GM19324 (cell line): ENCODE results near the gene SMYD4.
"Not testable (repeated sequence)": the region's sequence is repeated elsewhere in the genome, so short reads cannot be mapped to it uniquely, and the experiment has no call there.

ENCODE experiments used
- ATAC-seq: cut with Tn5 transposase; IDR thresholded peaks from one replicate; pipeline ENCODE4 v1.9.1; 2021; ENCODE audit warnings: mild to moderate bottlenecking, moderate library complexity; ENCODE audit not compliant: unreplicated experiment, low FRiP score

SMYD4 gene

DNA sequence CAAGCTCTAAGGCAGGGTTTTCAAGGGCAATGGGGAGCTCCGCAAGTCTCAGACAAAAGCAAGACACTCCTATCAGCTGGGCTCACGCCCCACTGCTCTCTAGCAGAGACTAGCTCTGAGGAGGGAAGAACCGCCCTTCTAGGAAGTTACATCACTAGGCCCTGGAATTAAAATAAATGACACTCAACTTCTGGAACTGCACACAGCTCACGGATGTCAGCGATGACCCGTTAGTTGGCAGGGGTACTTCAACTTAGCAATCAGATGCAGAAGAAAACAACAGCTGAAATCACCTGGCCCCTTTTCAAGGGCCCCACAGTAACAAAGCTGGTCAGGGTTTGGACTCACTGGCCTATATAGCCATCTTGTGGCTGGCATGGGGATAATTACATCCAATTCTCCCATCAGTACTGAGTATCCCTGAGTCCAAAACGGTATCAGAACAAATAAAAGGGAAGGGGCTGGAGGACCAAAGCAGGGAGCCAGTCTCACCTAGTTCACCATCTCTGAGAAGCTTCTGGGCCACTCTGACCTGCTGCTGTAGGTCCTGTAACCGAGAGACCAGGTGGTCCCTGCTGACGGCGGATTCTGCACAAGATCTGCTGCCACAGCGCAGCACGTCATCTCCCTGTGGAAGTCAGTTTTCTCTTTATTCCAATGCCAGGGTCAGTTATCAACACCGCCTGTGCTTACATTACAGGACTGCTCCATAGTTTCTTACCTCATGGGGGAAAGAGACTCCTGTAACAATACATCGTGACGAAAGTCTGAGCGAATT is 45.7 kb downstream of the SMYD4 start:
- no peak for ATAC-seq

GRCh38 chr17:1783271-1783670 is 46.4 kb downstream of the SMYD4 start:
- no peak for ATAC-seq

- ATAC-seq, result no peak
Measured at GRCh38 chr17:1782171-1782567, 47.5 kb downstream of the SMYD4 start.

GRCh38 chr17:1779571-1780131 is 50.1 kb downstream of the SMYD4 start:
- ATAC-seq, result no peak

- no peak for ATAC-seq
Measured at GRCh38 chr17:1776857-1777256, 52.8 kb downstream of the SMYD4 start.

- no peak for ATAC-seq
Measured at GRCh38 chr17:1776328-1776727, 53.4 kb downstream of the SMYD4 start.

DNA sequence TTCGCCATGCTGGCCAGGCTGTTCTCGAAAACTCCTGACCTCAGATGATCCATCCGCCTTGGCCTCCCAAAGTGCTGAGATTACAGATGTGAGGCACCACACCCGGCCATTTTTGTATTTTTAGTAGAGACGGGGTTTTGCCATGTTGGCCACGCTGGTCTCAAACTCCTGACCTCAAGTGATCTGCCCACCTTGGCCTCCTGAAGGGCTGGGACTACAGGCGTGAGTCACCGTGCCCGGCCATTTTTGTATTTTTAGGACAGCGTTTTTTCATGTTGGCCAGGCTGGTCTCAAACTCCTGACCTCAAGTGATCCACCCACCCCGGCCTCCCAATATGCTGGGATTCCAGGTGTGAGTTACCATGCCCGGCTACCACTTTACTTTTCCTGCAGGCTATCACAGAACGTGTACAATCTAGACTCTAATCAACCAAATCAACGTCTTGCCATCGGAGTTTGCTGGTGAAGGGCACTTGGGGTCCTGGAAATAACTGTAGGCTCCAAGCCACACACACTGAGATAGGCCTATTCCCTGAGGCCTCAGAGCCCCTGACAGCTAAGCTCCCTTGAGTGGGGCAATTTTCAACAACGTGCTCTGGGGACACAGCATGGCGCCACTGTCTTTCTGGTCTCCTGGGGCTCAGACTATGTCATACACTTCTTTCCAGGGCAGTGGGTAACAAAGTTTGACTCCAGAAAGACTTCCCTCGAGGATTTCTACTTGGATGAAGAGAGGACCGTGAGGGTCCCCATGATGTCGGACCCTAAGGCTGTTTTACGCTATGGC is 55.1 kb downstream of the SMYD4 start:
- ATAC-seq, result no peak

DNA sequence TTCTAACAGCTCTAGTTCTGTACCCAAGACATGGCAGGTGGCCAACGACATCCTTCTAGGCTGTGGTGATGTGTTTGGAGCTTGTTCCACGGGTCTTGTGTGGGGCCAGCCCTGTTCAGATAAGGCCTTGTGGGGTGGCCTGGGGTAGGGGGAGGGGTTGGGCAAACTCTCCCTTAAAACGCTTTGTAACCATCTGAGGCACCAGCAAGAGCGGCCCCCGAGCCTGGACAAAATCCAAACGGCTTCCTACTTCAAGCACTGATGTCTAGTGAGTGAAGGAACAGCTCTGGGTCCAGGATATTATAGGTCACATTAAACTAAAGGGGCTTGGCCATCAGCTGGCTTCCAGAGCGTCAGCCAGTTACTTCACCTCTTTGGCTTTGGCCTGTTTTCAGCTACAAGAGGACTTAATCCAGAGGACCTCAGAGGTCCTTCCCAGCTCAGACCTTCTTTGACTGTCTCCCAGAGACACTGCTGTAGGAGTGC is 56.0 kb downstream of the SMYD4 start:
- ATAC-seq, result no peak

DNA sequence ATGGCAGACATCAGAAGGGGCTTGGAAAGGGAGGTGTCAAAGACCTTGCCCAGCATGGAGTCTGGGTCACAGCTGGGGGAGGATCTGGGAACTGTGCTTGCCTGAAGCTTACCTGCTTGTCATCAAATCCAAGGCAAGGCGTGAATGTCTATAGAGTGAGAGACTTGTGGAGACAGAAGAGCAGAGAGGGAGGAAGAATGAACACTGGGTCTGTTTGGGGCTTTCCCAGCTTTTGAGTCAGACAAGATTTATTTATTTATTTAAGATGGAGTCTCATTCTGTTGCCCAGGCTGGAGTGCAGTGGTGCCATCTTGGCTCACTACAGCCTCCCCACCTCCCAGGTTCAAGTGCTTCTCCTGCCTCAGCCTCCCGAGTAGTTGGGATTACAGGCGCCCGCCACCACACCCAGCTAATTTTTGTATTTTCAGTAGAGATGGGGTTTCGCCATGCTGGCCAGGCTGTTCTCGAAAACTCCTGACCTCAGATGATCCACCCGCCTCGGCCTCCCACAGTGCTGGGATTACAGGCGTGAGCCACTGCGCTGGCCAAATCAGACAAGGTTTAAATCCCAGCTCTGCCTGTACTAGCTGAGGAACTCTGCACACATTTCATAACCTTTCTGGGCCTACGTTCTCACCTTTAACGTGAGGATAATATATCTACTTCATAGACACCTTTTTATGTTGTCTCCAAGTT is 56.6 kb downstream of the SMYD4 start:
- ATAC-seq, result not testable (repeated sequence)

- ATAC-seq, result no peak
Measured at GRCh38 chr17:1769822-1770477, 59.8 kb downstream of the SMYD4 start.

DNA sequence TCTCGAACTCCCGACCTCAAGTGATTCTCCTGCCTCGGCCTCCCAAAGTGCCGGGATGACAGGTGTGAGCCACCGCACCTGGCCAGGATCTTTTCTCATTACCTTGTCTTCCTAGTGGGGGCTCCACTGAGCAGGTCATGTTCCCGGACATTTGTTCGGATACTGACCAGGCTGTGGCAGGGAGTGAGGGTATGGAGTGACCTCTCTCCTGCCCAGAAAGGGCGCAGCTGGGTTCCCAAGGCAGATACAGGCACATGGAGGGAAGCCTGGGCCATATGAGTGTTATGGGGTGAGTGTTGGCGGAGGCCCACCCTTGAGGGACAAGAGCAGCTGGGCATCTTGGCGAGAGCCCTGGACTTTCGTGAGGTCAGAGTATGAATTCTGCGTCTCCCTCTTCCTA is 62.3 kb downstream of the SMYD4 start:
- no peak for ATAC-seq

GRCh38 chr17:1766382-1767135 is 63.1 kb downstream of the SMYD4 start:
- ATAC-seq, result no peak

GRCh38 chr17:1765576-1765975 is 64.1 kb downstream of the SMYD4 start:
- no peak for ATAC-seq

DNA sequence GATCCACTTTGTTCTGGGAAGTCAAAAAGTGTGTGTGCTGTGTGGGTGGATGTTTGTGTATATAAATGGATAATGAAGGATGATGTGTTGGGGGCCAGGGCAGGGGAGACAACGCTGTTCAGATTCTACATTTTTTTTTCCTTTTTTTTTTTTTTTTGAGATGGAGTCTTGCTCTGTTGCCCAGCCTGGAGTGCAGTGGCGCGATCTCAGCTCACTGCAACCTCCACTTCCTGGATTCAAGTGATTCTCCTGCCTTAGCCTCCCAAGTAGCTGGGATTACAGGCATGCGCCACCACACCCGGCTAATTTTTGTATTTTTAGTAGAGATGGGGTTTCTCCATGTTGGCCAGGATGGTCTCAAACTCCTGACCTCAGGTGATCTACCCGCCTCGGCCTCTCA is 65.0 kb downstream of the SMYD4 start:
- ATAC-seq, result not testable (repeated sequence)

- ATAC-seq, result no peak
Measured at GRCh38 chr17:1764284-1764683, 65.4 kb downstream of the SMYD4 start.

- ATAC-seq, result no peak
Measured at GRCh38 chr17:1762901-1763898, 66.5 kb downstream of the SMYD4 start.

GRCh38 chr17:1762233-1762900 is 67.3 kb downstream of the SMYD4 start:
- no peak for ATAC-seq

GRCh38 chr17:1759529-1759928 is 70.2 kb downstream of the SMYD4 start:
- no peak for ATAC-seq
